HEK293T (cell line): ENCODE results near the gene SLC66A1.

ENCODE experiments used
- BHLHE40 ChIP-seq: fragments of 450-650 bp; IDR thresholded peaks from 2 replicates; pipeline ENCODE4 v1.6.1; 2016; ENCODE audit warnings: mild to moderate bottlenecking, moderate library complexity, borderline replicate concordance
- ELF4 ChIP-seq: fragments of 450-650 bp; IDR thresholded peaks from 2 replicates; pipeline ENCODE4 v1.6.1; 2017; ENCODE audit warnings: antibody characterized with exemption
- FOXM1 ChIP-seq: fragments of 450-650 bp; IDR thresholded peaks from 2 replicates; pipeline ENCODE4 v1.6.1; 2017; ENCODE audit warnings: mild to moderate bottlenecking, borderline replicate concordance
- SP1 ChIP-seq: fragments of 450-650 bp; IDR thresholded peaks from 2 replicates; pipeline ENCODE4 v1.6.1; 2017

DNA sequence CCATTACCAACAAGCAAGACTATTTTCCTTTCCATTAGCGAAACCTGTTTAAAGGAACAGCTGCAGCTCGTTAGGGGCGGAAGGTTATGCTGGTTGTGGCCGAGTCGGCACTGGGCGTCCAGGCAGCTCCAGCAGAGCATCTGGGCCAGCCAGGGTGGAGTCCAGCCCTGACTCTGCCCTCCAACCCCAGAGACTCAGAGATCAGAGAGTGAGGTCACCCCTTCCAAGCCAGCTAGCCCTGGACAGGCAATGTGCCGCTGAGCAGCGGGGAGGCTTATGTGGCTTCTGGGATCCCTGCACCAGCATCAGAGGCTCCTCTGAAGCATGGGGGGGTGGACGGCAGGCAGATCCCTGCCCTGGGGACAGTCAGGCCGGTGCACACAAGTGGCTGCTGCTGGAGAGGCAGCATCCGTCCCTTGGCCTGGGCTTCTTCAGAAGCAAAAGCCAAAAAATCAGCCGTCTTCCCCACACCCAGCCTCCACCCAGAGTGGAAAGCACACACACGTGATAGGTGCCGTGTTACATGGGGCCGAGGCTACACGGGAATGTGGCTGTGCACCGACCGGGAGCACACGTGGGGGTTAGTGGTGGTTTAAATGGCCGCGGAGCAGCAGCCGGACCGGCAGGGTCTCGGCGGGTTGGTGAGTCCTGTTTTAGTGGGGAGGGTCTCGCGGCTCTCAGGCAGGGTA is 30.1 kb downstream of the SLC66A1 start:
- TF ChIP-seq SP1 (no peak), FOXM1 (no peak), ELF4 (no peak), BHLHE40 (no peak)
